WTC11 (cell line): ENCODE results near the gene NEB. TPM values are rescaled to one million over a fixed set of nuclear protein-coding genes. Genes with fewer than 3 reads are reported as not detected.

Experiments
- ATAC-seq: fragments of 200-7000 bp; cut with Tn5 transposase; 2 replicates; pipeline ENCODE4 v1.10.0; 2021; ENCODE audit warnings: mild to moderate bottlenecking, moderate library complexity
- CTCF ChIA-PET: fragments of 300-600 bp; sonication (Branson Sonifier 250); formaldehyde crosslinking; loops from one replicate; lab custom pipeline; 2021; ENCODE audit warnings: antibody characterized with exemption; lab: Charles Lee
- POLR2A ChIA-PET: fragments of 350-600 bp; sonication (Branson Sonifier 250); formaldehyde crosslinking; loops from one replicate; lab custom pipeline; 2021; ENCODE audit warnings: antibody characterized with exemption; lab: Charles Lee
- DNase-seq: peaks from one replicate; pipeline ENCODE4 v3.0.0; 2021; ENCODE audit warnings: low spot score
- H3K27ac Mint-ChIP-seq: 2 replicates; pipeline ENCODE4 v1.8.0; 2021; ENCODE audit warnings: mixed read lengths
- H3K27me3 Mint-ChIP-seq: 2 replicates; pipeline ENCODE4 v1.8.0; 2021; ENCODE audit warnings: low read depth, mild to moderate bottlenecking, moderate library complexity, mixed read lengths
- H3K36me3 Mint-ChIP-seq: 2 replicates; pipeline ENCODE4 v1.8.0; 2021; ENCODE audit warnings: mixed read lengths
- H3K4me1 Mint-ChIP-seq: 2 replicates; pipeline ENCODE4 v1.8.0; 2022; ENCODE audit warnings: mixed read lengths
- H3K4me3 Mint-ChIP-seq: 2 replicates; pipeline ENCODE4 v1.8.0; 2021; ENCODE audit warnings: mild to moderate bottlenecking, moderate library complexity, mixed read lengths
- H3K9me3 Mint-ChIP-seq: 2 replicates; pipeline ENCODE4 v1.8.0; 2021; ENCODE audit warnings: mixed read lengths
- E2F4 ChIP-seq: sonication (generic); formaldehyde crosslinking; IDR thresholded peaks from 2 replicates; pipeline ENCODE4 v1.8.1; 2022; ENCODE audit warnings: low read depth, mild to moderate bottlenecking, moderate library complexity, missing genetic modification reagents, borderline replicate concordance
- IRF1 ChIP-seq: sonication (generic); formaldehyde crosslinking; IDR thresholded peaks from 2 replicates; pipeline ENCODE4 v1.8.0; 2023; ENCODE audit warnings: missing genetic modification reagents
- RELA ChIP-seq: sonication (generic); formaldehyde crosslinking; IDR thresholded peaks from 2 replicates; pipeline ENCODE4 v1.8.1; 2022; ENCODE audit warnings: missing genetic modification reagents, mild to moderate bottlenecking, borderline replicate concordance
- ZNF121 ChIP-seq: sonication (generic); formaldehyde crosslinking; IDR thresholded peaks from 2 replicates; pipeline ENCODE4 v1.8.0; 2023; ENCODE audit warnings: missing genetic modification reagents
- ZNF232 ChIP-seq: sonication (generic); formaldehyde crosslinking; IDR thresholded peaks from 2 replicates; pipeline ENCODE4 v1.8.0; 2022; ENCODE audit warnings: mild to moderate bottlenecking, missing genetic modification reagents
- ZNF396 ChIP-seq: fragments of 250-450 bp; sonication (Bioruptor Pico); IDR thresholded peaks from 2 replicates; pipeline ENCODE4 v1.8.0; 2021; ENCODE audit warnings: mild to moderate bottlenecking, moderate library complexity, borderline replicate concordance
- ZNF671 ChIP-seq: fragments of 250-450 bp; sonication (Bioruptor Pico); IDR thresholded peaks from 2 replicates; pipeline ENCODE4 v1.8.0; 2021; ENCODE audit warnings: mild to moderate bottlenecking
- total RNA-seq: library from RNA; stranded (reverse); gene quantifications from 3 replicates; pipeline ENCODE4 v1.2.3, GENCODE V29; 2021
- TF ChIP-seq, protein P1 (sequence below): sonication (generic); formaldehyde crosslinking; IDR thresholded peaks from 2 replicates; pipeline ENCODE4 v1.8.0; 2022; ENCODE audit warnings: mild to moderate bottlenecking, missing genetic modification reagents
- TF ChIP-seq, protein P2 (sequence below): sonication (generic); formaldehyde crosslinking; IDR thresholded peaks from 2 replicates; pipeline ENCODE4 v1.8.1; 2023; ENCODE audit warnings: mild to moderate bottlenecking, missing genetic modification reagents
- TF ChIP-seq, protein P3 (sequence below): fragments of 250-450 bp; sonication (Bioruptor Pico); IDR thresholded peaks from 2 replicates; pipeline ENCODE4 v1.8.0; 2021; ENCODE audit warnings: mild to moderate bottlenecking
- TF ChIP-seq, protein P4 (sequence below): sonication (generic); formaldehyde crosslinking; IDR thresholded peaks from 2 replicates; pipeline ENCODE4 v1.8.0; 2022; ENCODE audit warnings: mild to moderate bottlenecking, missing genetic modification reagents
- TF ChIP-seq, protein P5 (sequence below): fragments of 250-450 bp; sonication (Bioruptor Pico); IDR thresholded peaks from 2 replicates; pipeline ENCODE4 v1.9.0; 2021; ENCODE audit warnings: moderate library complexity, mild to moderate bottlenecking, inconsistent platforms, borderline replicate concordance
- TF ChIP-seq, protein P6 (sequence below): sonication (generic); formaldehyde crosslinking; IDR thresholded peaks from 2 replicates; pipeline ENCODE4 v1.8.1; 2023; ENCODE audit warnings: mild to moderate bottlenecking, missing genetic modification reagents, moderate library complexity
- TF ChIP-seq, protein P7 (sequence below): sonication (generic); formaldehyde crosslinking; IDR thresholded peaks from 2 replicates; pipeline ENCODE4 v1.8.1; 2022; ENCODE audit warnings: low read depth, missing genetic modification reagents, borderline replicate concordance

Gene NEB
- total RNA-seq, 1 experiment from 2014 or later, result 1.9 TPM

GRCh38 chr2:151654891-151655290 lies 79.4 kb downstream of the NEB start:
- no peaks in the 10 kb centered on the region for H3K27me3 Mint-ChIP-seq
- no peak for DNase-seq
- ATAC-seq, result no peak
- CTCF ChIA-PET, result no interaction called here
- H3K4me3 Mint-ChIP-seq, result no peak overlapping the region
- POLR2A ChIA-PET, result no interaction called here
- H3K36me3 Mint-ChIP-seq, result no peaks in the 10 kb centered on the region
- H3K4me1 Mint-ChIP-seq, result no peaks in the 10 kb centered on the region
- H3K27ac Mint-ChIP-seq, result no peak overlapping the region
- H3K9me3 Mint-ChIP-seq, result no peaks in the 10 kb centered on the region
- TF ChIP-seq RELA (CRISPR knock-in tag) (no peak), ZNF232 (CRISPR knock-in tag) (no peak)

GRCh38 chr2:151654085-151654484 lies 80.2 kb downstream of the NEB start:
- TF ChIP-seq, protein P1, sequence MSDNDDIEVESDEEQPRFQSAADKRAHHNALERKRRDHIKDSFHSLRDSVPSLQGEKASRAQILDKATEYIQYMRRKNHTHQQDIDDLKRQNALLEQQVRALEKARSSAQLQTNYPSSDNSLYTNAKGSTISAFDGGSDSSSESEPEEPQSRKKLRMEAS (CRISPR knock-in tag), result no peak
- TF ChIP-seq IRF1 (CRISPR knock-in tag) (no peak), E2F4 (CRISPR knock-in tag) (no peak), ZNF671 (CRISPR knock-in tag) (no peak), ZNF396 (CRISPR knock-in tag) (no peak), ZNF121 (CRISPR knock-in tag) (no peak)
- TF ChIP-seq, protein P2, sequence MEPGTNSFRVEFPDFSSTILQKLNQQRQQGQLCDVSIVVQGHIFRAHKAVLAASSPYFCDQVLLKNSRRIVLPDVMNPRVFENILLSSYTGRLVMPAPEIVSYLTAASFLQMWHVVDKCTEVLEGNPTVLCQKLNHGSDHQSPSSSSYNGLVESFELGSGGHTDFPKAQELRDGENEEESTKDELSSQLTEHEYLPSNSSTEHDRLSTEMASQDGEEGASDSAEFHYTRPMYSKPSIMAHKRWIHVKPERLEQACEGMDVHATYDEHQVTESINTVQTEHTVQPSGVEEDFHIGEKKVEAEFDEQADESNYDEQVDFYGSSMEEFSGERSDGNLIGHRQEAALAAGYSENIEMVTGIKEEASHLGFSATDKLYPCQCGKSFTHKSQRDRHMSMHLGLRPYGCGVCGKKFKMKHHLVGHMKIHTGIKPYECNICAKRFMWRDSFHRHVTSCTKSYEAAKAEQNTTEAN (CRISPR knock-in tag), result no peak
- TF ChIP-seq, protein P3, sequence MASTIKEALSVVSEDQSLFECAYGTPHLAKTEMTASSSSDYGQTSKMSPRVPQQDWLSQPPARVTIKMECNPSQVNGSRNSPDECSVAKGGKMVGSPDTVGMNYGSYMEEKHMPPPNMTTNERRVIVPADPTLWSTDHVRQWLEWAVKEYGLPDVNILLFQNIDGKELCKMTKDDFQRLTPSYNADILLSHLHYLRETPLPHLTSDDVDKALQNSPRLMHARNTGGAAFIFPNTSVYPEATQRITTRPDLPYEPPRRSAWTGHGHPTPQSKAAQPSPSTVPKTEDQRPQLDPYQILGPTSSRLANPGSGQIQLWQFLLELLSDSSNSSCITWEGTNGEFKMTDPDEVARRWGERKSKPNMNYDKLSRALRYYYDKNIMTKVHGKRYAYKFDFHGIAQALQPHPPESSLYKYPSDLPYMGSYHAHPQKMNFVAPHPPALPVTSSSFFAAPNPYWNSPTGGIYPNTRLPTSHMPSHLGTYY, result no peak
- TF ChIP-seq, protein P4, sequence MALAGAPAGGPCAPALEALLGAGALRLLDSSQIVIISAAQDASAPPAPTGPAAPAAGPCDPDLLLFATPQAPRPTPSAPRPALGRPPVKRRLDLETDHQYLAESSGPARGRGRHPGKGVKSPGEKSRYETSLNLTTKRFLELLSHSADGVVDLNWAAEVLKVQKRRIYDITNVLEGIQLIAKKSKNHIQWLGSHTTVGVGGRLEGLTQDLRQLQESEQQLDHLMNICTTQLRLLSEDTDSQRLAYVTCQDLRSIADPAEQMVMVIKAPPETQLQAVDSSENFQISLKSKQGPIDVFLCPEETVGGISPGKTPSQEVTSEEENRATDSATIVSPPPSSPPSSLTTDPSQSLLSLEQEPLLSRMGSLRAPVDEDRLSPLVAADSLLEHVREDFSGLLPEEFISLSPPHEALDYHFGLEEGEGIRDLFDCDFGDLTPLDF (CRISPR knock-in tag), result no peak
- TF ChIP-seq, protein P5, sequence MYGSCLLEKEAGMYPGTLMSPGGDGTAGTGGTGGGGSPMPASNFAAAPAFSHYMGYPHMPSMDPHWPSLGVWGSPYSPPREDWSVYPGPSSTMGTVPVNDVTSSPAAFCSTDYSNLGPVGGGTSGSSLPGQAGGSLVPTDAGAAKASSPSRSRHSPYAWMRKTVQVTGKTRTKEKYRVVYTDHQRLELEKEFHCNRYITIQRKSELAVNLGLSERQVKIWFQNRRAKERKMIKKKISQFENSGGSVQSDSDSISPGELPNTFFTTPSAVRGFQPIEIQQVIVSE (CRISPR knock-in tag), result no peak
- TF ChIP-seq, protein P6, sequence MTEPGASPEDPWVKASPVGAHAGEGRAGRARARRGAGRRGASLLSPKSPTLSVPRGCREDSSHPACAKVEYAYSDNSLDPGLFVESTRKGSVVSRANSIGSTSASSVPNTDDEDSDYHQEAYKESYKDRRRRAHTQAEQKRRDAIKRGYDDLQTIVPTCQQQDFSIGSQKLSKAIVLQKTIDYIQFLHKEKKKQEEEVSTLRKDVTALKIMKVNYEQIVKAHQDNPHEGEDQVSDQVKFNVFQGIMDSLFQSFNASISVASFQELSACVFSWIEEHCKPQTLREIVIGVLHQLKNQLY (CRISPR knock-in tag), result no peak
- TF ChIP-seq, protein P7, sequence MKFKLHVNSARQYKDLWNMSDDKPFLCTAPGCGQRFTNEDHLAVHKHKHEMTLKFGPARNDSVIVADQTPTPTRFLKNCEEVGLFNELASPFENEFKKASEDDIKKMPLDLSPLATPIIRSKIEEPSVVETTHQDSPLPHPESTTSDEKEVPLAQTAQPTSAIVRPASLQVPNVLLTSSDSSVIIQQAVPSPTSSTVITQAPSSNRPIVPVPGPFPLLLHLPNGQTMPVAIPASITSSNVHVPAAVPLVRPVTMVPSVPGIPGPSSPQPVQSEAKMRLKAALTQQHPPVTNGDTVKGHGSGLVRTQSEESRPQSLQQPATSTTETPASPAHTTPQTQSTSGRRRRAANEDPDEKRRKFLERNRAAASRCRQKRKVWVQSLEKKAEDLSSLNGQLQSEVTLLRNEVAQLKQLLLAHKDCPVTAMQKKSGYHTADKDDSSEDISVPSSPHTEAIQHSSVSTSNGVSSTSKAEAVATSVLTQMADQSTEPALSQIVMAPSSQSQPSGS (CRISPR knock-in tag), result no peak
- Mint-ChIP-seq H3K4me3 (no peak overlapping the region), H3K27ac (no peak overlapping the region), H3K9me3 (no peaks in the 10 kb centered on the region), H3K27me3 (no peaks in the 10 kb centered on the region), H3K36me3 (no peaks in the 10 kb centered on the region), H3K4me1 (no peaks in the 10 kb centered on the region)
- POLR2A ChIA-PET, result no interaction called here
- CTCF ChIA-PET, result no interaction called here
- no peak for ATAC-seq
- no peak for DNase-seq
